HG02970 (cell line): ENCODE results near the gene WFDC8.

Experiments
- ATAC-seq: cut with Tn5 transposase; IDR thresholded peaks from one replicate; pipeline ENCODE4 v1.9.1; 2021; ENCODE audit warnings: mild to moderate bottlenecking, moderate library complexity, moderate number of reproducible peaks; ENCODE audit not compliant: unreplicated experiment, low FRiP score

The WFDC8 gene

GRCh38 chr20:45550765-45551164 is 28.3 kb downstream of the WFDC8 start:
- ATAC-seq = no peak

DNA sequence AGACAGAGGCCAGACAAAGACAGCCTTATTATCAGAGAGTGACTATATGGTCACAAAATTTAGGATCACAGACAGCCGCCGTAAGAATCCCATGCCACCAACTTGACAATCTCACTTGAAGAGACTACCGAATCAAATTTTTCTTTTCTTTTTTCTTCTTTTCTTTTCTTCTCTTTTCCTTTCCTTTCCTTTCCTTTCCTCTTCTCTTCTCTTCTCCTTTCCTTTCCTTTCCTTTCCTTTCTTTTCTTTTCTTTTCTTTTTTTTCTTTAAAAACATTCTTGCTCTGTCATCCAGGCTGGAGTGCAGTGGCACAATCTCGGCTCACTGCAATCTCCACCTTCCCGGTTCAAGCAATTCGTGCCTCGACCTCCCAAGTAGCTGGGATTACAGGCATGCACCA is 30.7 kb downstream of the WFDC8 start:
- no peak for ATAC-seq

DNA sequence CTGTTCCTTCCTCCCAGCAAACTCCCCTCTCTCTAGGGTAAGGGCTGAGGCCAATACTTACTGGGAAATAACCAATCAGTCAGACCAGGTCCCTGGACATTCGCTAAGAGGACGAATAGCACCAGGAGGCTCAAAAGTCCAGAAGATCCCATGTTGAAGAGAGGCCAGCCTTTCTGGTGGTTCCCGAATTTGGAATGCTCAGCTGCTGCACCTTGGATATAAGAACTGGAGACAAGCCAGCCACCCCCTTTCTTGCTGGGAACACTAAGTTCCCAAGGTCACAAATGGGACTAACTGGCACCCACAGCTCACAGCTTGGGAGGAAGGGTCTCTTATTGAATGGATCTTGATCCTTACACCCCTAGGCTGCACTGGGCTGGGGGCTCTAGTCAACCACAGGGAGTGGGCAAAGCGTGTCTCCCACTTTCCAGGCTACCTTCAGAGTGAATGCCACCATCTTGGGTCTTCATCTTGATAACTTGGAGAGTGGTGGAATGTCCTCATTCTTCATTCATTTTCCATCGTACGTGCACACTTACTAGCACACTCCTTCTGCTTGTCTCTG is 31.8 kb downstream of the WFDC8 start, which contains the start of gene EPPIN:
Gene EPPIN (minus strand): TSS at position 196 of the 565 bp plus-strand sequence. CDS start 44 bp downstream, at position 152.
- ATAC-seq = no peak

DNA sequence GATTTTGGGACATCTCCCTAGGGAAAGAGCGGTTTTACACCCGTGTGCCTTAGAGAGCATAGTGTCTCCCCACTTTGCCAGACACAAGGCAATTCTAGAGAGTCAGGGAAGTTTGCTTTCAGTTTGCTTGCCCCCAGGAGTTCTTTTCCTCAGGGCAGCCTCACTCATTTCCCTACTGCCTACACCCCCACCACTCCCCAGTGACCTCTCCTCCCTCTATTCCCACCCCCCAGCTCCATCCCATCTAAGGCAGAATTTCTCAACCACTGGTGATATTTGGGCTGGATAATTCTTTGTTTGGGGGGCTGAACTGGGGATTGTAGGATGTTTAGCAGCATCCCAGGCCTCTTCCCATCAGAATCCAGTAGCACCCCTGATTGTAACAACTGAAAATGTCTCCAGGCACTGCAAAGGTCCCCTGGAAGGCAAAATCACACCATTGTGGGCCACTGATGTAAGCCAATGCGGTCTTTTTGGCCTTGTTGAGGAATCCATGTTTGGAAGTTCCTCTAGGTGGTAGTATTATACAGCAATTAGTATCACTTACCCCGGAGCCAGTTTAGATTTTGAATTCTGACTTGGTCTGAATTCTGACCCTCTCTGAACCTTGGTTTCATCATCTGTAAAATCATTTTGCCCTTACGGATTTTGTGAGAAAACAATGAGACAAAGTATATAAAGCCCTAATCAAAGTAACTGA is 33.2 kb downstream of the WFDC8 start:
- ATAC-seq = no peak

DNA sequence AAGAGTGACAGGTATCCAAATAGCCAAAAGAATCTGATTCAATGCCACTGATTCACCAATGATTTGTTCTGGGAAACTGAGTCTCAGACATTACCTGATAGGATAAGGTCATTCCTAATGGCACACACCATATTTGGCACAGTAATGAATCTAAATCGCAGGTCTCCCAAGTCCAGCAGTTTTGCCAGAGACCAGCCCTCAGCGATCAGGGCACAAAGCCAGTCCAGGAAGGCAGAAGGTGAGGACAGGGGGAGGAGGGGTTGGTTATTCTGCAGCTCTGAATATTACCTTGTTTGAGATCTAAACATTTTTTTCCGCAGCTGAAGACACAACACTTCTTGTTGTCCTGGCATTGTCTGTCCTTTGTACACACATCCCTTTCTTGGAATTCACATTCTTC is 33.7 kb downstream of the WFDC8 start:
- no peak for ATAC-seq

DNA sequence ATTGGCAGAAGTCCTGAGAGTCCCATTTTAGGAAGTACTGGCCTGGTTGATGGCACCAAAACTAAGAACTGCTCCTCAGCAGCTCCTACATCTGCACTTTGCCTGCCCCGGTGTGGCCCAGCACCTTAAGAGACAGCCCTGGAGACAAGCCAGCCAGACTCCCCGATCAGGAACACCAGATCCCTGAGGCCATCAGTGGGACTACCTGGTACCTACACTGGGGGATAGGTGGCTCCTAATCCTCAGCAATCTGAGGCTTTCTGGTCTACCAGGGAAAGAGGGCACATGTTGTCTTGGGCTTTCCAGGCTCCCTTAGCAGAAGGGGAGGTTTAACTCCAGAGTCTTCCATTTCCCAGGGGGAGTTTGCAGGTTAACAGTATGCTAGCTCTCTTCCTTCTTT is 39.7 kb downstream of the WFDC8 start, which contains the start of gene WFDC6:
Gene WFDC6 (minus strand): TSS at position 101 of the 400 bp plus-strand sequence. CDS start 75 bp downstream, at position 26.
- ATAC-seq = no peak

- ATAC-seq = no peak
Observed at GRCh38 chr20:45538209-45538799, 40.8 kb downstream of the WFDC8 start.

DNA sequence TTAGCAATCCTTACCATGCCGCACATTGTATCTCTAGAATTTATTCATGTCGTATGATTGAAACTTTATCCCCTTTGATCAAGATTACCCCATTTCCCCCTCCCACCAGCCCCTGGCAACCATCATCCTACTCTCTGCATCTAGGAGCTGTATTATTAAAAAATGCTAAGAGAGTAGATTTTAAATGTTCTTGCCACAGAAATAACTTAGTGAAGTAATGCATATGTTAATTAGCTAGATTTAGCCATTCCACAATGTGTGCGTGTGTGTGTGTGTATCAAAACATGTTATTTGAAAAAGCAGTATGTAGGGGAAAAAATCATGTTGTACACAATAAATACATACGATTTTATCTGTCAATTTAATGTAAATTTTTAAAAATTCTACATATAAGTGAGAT is 51.8 kb downstream of the WFDC8 start:
- ATAC-seq = no peak

DNA sequence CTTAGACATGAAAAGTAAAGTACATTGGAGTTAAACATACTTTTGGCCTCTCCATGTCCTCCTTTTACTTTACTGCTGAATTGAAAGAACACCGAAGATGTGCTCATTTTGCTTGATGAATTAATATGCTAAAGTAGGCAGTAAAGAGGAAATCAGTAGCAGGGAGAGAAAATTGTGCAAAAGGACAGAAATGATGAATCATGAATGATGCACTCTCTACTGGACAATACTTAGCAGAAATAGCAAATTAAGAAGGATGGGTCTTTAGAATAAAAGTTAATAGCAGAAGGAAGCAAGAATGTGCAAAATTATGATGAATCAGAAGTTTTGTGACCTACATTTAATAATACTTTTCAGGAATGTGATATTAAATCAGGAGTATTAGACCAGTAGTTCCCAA is 55.3 kb downstream of the WFDC8 start:
- no peak for ATAC-seq

GRCh38 chr20:45518282-45518681 is 60.8 kb downstream of the WFDC8 start:
- no peak for ATAC-seq

GRCh38 chr20:45515147-45515913 is 63.8 kb downstream of the WFDC8 start, which contains the start of gene SPINT3:
Gene SPINT3 (minus strand): TSS chr20:45515622. CDS start chr20:45515608, 14 bp downstream.
- no peak for ATAC-seq

GRCh38 chr20:45510242-45510862 is 68.7 kb downstream of the WFDC8 start:
- no peak for ATAC-seq

DNA sequence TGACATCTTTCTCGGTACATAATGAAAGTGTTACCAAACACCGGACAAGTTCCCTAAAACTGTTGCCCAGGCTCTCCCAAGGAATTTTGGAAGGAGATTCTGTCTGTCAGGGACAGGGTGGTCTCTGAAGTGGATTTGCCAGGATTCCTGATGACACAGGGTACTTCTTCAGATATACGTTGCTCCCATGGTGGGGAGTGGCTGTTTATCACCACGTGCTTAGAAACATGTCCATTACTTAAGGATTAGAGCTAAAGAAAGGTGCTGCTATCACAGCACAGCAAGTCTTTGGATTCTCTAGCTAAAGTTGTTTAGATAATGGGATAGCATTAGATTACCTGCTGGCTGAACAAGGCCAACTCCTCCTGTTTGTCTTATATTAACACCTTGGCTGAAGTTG is 70.0 kb downstream of the WFDC8 start:
- ATAC-seq = no peak

- ATAC-seq = no peak
Observed at GRCh38 chr20:45508068-45508886, 70.8 kb downstream of the WFDC8 start.

DNA sequence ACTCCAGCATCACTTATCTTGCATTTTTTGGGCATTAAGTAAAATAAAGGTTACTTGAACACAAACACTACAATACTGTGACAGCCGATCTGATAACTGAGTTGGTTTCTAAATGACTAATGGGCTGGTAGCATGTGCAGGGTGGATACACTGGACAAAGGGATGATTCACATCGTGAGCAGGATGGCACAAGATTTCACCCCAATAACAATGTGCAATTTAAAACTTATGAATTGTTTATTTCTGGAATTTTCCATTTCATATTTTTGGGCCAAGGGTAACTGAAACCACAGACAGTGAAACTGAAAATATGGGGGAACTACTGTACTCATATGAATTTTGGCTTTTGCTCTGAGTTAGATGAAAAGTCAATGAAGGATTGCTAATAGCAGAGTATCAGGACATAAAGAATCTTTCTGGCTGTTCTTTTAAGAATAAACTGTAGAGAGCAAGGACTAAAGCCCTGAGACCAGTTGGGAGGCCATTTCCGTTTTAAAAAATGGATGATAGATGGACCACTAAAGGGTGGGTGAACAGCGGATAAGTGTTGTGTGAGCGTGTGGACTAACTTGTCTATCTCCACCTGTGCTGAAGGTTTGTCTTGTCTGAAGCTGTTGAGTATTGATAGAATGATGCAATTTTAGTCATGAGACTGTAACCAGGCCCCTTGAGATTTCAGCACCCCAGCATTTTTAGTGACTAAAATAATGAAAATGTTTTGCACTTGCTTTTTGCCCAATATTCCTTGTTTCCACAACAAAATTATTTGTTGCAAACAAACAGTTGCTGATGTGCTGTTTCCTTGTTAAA is 71.9 kb downstream of the WFDC8 start:
- ATAC-seq = no peak

GRCh38 chr20:45506398-45506797 is 72.7 kb downstream of the WFDC8 start:
- no peak for ATAC-seq

DNA sequence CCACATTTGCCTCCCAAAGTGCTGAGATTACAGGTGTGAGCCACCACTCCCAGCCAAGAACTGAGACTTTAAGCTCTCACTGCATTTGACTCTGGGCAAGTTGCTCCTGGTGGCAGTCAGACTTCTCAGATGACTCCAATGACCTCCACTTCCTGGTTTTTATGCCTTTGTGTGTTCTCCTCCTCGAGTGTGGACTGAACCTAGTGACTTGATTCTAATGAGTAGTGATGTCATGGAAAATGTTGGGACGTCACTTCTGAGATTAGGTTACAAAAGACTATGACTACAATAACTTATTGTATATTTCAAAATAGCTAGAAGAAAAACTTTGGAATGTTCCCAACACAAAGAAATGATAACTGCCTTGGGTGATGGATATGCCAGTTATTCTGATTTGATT is 75.7 kb downstream of the WFDC8 start:
- ATAC-seq = no peak

- ATAC-seq = no peak
Observed at GRCh38 chr20:45502561-45502960, 76.5 kb downstream of the WFDC8 start.
